OCI-LY7 (cell line): ENCODE results near the gene ADAMTS6.

Experiments used
- CTCF ChIP-seq: fragments of 200-600 bp; sonication (generic); conservative IDR thresholded peaks from 2 replicates; pipeline ENCODE4 v1.5.1; 2014; ENCODE audit warnings: mild to moderate bottlenecking, antibody characterized with exemption, low read length, moderate library complexity, mixed read lengths
- EZH2phosphoT487 ChIP-seq: fragments of 200-600 bp; sonication (generic); IDR thresholded peaks from 2 replicates; pipeline ENCODE4 v1.6.1; 2018; ENCODE audit warnings: low read depth, borderline replicate concordance, mild to moderate bottlenecking, mixed run types, antibody characterized with exemption, low read length, moderate library complexity, mixed read lengths

DNA sequence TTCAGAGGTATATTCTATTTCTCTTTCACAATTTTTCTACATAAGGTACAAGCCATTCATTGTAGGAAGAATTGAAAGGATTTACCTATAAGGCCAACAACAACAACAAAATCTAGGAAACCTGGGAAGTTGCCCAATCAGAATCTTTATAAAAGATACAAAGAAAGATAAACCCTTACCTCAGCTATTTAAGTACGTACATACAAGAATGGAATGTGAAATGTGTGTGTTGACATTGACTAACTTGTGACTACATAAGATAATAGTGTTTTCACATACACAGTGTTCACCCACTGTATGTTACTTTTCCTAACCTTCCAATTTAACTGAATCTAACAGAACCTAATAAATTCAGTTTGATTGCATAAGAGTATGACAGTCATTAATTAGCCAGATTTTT is 154.1 kb downstream of the ADAMTS6 start:
- TF ChIP-seq CTCF (no peak), EZH2phosphoT487 (no peak)
